Panc1 (cell line): Measurements from ENCODE around the gene LCN6.

Experiments used
- TF ChIP-seq, protein P1 (sequence below): fragments of 450-650 bp; IDR thresholded peaks from 2 replicates; pipeline ENCODE4 v1.5.1; 2017; ENCODE audit warnings: mild to moderate bottlenecking
- TF ChIP-seq, protein P2 (sequence below), 2 experiments: IDR thresholded peaks; 2 replicates each; pipeline ENCODE4 v1.6.1; 2011 to 2012; ENCODE audit warnings: low read depth in 2 of 2, control low read depth in 1 of 2, low read length in 1 of 2, mild to moderate bottlenecking in 1 of 2, moderate library complexity in 1 of 2; ENCODE audit not compliant: insufficient read depth in 1 of 2

DNA sequence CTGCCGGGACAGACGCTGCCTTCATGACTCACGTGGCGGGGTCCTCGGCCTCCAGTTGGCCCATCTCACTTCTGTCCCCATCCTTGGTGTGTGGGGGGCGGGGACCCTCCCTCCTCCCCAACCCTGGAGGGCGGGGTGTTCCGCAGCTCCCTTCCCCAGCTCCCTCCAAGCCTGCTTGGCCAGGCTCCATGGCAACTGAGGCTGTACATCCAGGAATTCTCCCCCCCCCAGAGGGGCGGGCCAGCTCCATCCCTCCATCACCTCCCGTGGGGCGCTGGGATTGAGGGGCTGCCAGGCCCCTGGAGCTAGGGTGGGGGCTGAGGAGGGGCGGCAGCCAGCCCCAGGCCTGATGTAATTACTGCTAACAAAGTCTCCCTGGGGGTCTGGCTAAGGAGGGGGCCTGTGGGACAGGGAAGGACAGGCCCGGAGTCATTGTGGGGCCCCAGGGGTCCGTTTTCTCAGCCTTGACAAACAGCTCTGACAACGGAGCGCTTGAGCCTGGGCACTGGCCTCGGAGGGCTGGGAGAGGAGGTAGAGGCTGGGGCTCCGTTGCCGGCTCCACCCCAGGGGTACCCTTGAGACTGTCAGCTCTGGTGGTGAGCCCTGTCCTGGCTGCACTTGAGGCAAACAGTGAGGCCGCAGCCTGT lies 28.0 kb downstream of the LCN6 start:
- TF ChIP-seq, protein P1, sequence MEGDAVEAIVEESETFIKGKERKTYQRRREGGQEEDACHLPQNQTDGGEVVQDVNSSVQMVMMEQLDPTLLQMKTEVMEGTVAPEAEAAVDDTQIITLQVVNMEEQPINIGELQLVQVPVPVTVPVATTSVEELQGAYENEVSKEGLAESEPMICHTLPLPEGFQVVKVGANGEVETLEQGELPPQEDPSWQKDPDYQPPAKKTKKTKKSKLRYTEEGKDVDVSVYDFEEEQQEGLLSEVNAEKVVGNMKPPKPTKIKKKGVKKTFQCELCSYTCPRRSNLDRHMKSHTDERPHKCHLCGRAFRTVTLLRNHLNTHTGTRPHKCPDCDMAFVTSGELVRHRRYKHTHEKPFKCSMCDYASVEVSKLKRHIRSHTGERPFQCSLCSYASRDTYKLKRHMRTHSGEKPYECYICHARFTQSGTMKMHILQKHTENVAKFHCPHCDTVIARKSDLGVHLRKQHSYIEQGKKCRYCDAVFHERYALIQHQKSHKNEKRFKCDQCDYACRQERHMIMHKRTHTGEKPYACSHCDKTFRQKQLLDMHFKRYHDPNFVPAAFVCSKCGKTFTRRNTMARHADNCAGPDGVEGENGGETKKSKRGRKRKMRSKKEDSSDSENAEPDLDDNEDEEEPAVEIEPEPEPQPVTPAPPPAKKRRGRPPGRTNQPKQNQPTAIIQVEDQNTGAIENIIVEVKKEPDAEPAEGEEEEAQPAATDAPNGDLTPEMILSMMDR: no peak
- TF ChIP-seq, protein P2, sequence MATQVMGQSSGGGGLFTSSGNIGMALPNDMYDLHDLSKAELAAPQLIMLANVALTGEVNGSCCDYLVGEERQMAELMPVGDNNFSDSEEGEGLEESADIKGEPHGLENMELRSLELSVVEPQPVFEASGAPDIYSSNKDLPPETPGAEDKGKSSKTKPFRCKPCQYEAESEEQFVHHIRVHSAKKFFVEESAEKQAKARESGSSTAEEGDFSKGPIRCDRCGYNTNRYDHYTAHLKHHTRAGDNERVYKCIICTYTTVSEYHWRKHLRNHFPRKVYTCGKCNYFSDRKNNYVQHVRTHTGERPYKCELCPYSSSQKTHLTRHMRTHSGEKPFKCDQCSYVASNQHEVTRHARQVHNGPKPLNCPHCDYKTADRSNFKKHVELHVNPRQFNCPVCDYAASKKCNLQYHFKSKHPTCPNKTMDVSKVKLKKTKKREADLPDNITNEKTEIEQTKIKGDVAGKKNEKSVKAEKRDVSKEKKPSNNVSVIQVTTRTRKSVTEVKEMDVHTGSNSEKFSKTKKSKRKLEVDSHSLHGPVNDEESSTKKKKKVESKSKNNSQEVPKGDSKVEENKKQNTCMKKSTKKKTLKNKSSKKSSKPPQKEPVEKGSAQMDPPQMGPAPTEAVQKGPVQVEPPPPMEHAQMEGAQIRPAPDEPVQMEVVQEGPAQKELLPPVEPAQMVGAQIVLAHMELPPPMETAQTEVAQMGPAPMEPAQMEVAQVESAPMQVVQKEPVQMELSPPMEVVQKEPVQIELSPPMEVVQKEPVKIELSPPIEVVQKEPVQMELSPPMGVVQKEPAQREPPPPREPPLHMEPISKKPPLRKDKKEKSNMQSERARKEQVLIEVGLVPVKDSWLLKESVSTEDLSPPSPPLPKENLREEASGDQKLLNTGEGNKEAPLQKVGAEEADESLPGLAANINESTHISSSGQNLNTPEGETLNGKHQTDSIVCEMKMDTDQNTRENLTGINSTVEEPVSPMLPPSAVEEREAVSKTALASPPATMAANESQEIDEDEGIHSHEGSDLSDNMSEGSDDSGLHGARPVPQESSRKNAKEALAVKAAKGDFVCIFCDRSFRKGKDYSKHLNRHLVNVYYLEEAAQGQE (IDR thresholded peaks at IDR 0.05; ENCODE audit: insufficient read depth in 1 of 2, low read depth in 2 of 2, low read length in 1 of 2): no peak
